Liver (tissue), 9 donors: ENCODE results near the gene GPS2. TPM values are rescaled to one million over a fixed set of nuclear protein-coding genes. Genes with fewer than 3 reads are reported as not detected.
A peak's percentile ranks its signal among the peaks of the same experiment; 100 is the strongest.

ENCODE experiments used
- DNase-seq: peaks from one replicate; pipeline ENCODE4 v3.0.0-alpha.2; 2017; ENCODE audit warnings: low spot score
- H3K27ac ChIP-seq, 2 donors: one replicate each; pipeline ENCODE4 v1.7.0; 2013; ENCODE audit warnings: inconsistent platforms in 2 of 2, low read length in 2 of 2, control low read depth in 1 of 2, low read depth in 1 of 2, mild to moderate bottlenecking in 1 of 2
- H3K27me3 ChIP-seq, 4 donors: one replicate each; pipeline versions ENCODE4 v1.6.1 to v1.7.0; 2013; ENCODE audit warnings: low read length in 3 of 4, inconsistent platforms in 1 of 4, mild to moderate bottlenecking in 1 of 4, moderate library complexity in 1 of 4; ENCODE audit not compliant: control insufficient read depth in 4 of 4, insufficient read depth in 4 of 4
- H3K36me3 ChIP-seq, 4 donors: one replicate each; pipeline versions ENCODE4 v1.6.1 to v1.7.0; 2013; ENCODE audit warnings: low read length in 3 of 4, mild to moderate bottlenecking in 3 of 4, low read depth in 1 of 4, moderate library complexity in 1 of 4; ENCODE audit not compliant: control insufficient read depth in 4 of 4, insufficient read depth in 3 of 4
- H3K4me1 ChIP-seq, 4 donors: one replicate each; pipeline versions ENCODE4 v1.6.1 to v1.7.0; 2013; ENCODE audit warnings: low read length in 3 of 4, mild to moderate bottlenecking in 3 of 4, moderate library complexity in 1 of 4; ENCODE audit not compliant: control insufficient read depth in 4 of 4, insufficient read depth in 4 of 4
- H3K4me3 ChIP-seq, 3 donors: one replicate each; pipeline versions ENCODE4 v1.6.1 to v1.7.0; 2013; ENCODE audit warnings: low read length in 3 of 3, control low read depth in 1 of 3, low read depth in 1 of 3, mild to moderate bottlenecking in 1 of 3
- H3K9ac ChIP-seq, 2 donors: one replicate each; pipeline ENCODE4 v1.7.0; 2013; ENCODE audit warnings: low read length in 2 of 2, mild to moderate bottlenecking in 2 of 2, moderate library complexity in 2 of 2, control low read depth in 1 of 2, low read depth in 1 of 2
- H3K9me3 ChIP-seq, 4 donors: one replicate each; pipeline versions ENCODE4 v1.6.1 to v1.7.0; 2013; ENCODE audit warnings: low read length in 3 of 4; ENCODE audit not compliant: control insufficient read depth in 4 of 4
- FOXA2 ChIP-seq: IDR thresholded peaks from 2 replicates; pipeline ENCODE4 v1.6.1; 2016; ENCODE audit warnings: antibody characterized with exemption
- HNF4A ChIP-seq, 2 donors: conservative IDR thresholded peaks; 2 replicates each; pipeline ENCODE4 v1.6.1; 2016; ENCODE audit warnings: antibody characterized with exemption in 2 of 2, mild to moderate bottlenecking in 2 of 2
- HNF4G ChIP-seq: IDR thresholded peaks from 2 replicates; pipeline ENCODE4 v1.6.1; 2016; ENCODE audit warnings: antibody characterized with exemption
- JUND ChIP-seq, 2 donors: IDR thresholded peaks; 2 replicates each; pipeline ENCODE4 v1.6.1; 2016; ENCODE audit warnings: antibody characterized with exemption in 2 of 2
- RAD21 ChIP-seq, 2 donors: IDR thresholded peaks; 2 replicates each; pipeline ENCODE4 v1.6.1; 2016; ENCODE audit warnings: antibody characterized with exemption in 2 of 2, mild to moderate bottlenecking in 2 of 2
- RXRA ChIP-seq, 2 donors: IDR thresholded peaks; 2 replicates each; pipeline ENCODE4 v1.6.1; 2017 to 2018; ENCODE audit warnings: antibody characterized with exemption in 2 of 2, mild to moderate bottlenecking in 1 of 2
- SP1 ChIP-seq: IDR thresholded peaks from 2 replicates; pipeline ENCODE4 v1.6.1; 2018; ENCODE audit warnings: antibody characterized with exemption, mild to moderate bottlenecking
- TAF1 ChIP-seq: conservative IDR thresholded peaks from 2 replicates; pipeline ENCODE4 v1.6.1; 2016; ENCODE audit warnings: antibody characterized with exemption, mild to moderate bottlenecking
- YY1 ChIP-seq: IDR thresholded peaks from 2 replicates; pipeline ENCODE4 v1.6.1; 2016; ENCODE audit warnings: antibody characterized with exemption, mild to moderate bottlenecking
- WGBS: extraction: QIAGEN DNeasy Blood & Tissue Kit; methylation state at CpG from one replicate; pipeline ENCODE4 v1.1.7; 2013; 5-methylcytosine and 5-hydroxymethylcytosine counted together
- polyA plus RNA-seq, 2 donors: library from polyadenylated mRNA; stranded (reverse) in 1 of 2; unstranded in 1 of 2; fragments of 200-250 nt in 1 of 2; fragments of >200 nt in 1 of 2; fragmentation: Nextera tagmentation in 1 of 2; extraction: Ambion mirVana in 1 of 2; gene quantifications; one replicate each; pipeline versions ENCODE4 v1.2.1 to v1.2.3, GENCODE V29; 2013 to 2015
- total RNA-seq, 2 donors: library from RNA; depleted of rRNA; stranded (reverse); fragments of >200 nt; gene quantifications; one replicate each; pipeline ENCODE4 v1.2.3, GENCODE V29; 2014
- TF ChIP-seq, protein P1 (sequence below): IDR thresholded peaks from 2 replicates; pipeline ENCODE4 v1.6.1; 2016; ENCODE audit warnings: antibody characterized with exemption
- TF ChIP-seq, protein P2 (sequence below): fragments of 150-350 bp; IDR thresholded peaks from 2 replicates; pipeline ENCODE4 v1.5.1; 2017; ENCODE audit warnings: improper control_type of control experiment, low read depth, low read length; ENCODE audit not compliant: missing input control
- TF ChIP-seq, protein P3 (sequence below): IDR thresholded peaks from 2 replicates; pipeline ENCODE4 v1.6.1; 2016; ENCODE audit warnings: antibody characterized with exemption
- donor health status: healthy.
- donor health status: healthy.
- donor health status: healthy.
- donor health status: healthy.
- donor health status: healthy.

Gene GPS2
- total and polyA plus RNA-seq, 4 donors: 20.8 to 43.1 (median 22.8) TPM

DNA sequence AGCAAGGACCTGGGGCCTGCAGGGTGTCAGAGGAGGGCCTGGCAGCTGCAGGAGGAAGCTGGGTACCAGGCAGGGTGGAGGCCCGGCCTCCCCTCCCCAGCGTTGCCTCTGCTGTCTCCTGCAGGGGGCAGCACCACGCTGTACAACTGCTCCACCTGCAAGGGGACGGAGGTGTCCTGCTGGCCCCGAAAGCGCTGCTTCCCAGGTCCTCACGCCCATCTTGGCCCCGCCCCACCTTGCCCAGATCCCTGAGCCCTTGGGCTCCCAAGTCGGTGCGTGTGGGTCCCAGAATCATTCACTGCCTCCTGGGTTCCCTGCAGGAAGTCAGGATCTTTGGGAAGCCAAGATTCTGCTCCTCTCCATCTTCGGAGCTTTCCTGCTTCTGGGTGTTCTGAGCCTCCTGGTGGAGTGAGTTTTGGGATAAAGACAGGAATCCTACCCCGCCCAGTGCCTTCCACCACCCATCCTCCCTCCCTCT, 41.0 kb upstream of the GPS2 start:
- Histone ChIP-seq H3K27me3 (no peaks in the 10 kb centered on the region), H3K36me3 (no peaks in the 10 kb centered on the region), H3K4me1 (peaks cover 4 to 18% (median 10%) of the 10 kb centered on the region in 4 donors), H3K4me3 (no peak overlapping the region), H3K9ac (no peak overlapping the region), H3K27ac (no peak overlapping the region), H3K9me3 (no peaks in the 10 kb centered on the region)
- 6% methylated on average over 12 of the region's 12 CpGs for WGBS
- TF ChIP-seq, protein P1, sequence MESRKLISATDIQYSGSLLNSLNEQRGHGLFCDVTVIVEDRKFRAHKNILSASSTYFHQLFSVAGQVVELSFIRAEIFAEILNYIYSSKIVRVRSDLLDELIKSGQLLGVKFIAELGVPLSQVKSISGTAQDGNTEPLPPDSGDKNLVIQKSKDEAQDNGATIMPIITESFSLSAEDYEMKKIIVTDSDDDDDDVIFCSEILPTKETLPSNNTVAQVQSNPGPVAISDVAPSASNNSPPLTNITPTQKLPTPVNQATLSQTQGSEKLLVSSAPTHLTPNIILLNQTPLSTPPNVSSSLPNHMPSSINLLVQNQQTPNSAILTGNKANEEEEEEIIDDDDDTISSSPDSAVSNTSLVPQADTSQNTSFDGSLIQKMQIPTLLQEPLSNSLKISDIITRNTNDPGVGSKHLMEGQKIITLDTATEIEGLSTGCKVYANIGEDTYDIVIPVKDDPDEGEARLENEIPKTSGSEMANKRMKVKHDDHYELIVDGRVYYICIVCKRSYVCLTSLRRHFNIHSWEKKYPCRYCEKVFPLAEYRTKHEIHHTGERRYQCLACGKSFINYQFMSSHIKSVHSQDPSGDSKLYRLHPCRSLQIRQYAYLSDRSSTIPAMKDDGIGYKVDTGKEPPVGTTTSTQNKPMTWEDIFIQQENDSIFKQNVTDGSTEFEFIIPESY: no peak
- peak; percentile 86 to 93 for TF ChIP-seq RAD21 (IDR thresholded peaks at IDR 0.05)
- TF ChIP-seq, protein P2, sequence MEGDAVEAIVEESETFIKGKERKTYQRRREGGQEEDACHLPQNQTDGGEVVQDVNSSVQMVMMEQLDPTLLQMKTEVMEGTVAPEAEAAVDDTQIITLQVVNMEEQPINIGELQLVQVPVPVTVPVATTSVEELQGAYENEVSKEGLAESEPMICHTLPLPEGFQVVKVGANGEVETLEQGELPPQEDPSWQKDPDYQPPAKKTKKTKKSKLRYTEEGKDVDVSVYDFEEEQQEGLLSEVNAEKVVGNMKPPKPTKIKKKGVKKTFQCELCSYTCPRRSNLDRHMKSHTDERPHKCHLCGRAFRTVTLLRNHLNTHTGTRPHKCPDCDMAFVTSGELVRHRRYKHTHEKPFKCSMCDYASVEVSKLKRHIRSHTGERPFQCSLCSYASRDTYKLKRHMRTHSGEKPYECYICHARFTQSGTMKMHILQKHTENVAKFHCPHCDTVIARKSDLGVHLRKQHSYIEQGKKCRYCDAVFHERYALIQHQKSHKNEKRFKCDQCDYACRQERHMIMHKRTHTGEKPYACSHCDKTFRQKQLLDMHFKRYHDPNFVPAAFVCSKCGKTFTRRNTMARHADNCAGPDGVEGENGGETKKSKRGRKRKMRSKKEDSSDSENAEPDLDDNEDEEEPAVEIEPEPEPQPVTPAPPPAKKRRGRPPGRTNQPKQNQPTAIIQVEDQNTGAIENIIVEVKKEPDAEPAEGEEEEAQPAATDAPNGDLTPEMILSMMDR: peak; percentile 83
- DNase-seq: peak; percentile 82

DNA sequence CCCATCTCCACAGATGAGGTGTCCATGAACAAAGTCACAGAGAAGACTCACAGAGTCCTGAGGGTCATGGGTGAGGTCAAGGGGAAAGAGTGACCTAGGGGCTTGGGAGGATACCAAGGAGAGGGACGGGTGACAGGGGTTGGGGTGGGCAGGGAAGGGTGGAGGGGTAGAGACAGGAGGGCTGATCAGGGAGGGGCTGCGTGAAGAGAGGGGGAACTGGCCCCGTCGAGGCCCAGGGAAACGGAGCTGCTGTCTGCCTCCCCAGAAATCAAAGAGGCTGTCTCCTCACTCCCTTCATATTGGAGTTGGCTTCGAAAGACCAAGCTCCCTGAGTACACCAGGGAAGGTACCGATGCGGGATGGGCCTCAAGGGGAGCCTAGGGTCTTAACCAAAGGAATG, 40.4 kb upstream of the GPS2 start:
- TF ChIP-seq TAF1 (no peak), YY1 (no peak)
- TF ChIP-seq, protein P2: no peak
- no peak for DNase-seq
- no peak overlapping the region for H3K27ac ChIP-seq
- WGBS: 78% methylated on average over 8 of the region's 8 CpGs
- H3K4me1 ChIP-seq: peaks cover 4 to 23% (median 10%) of the 10 kb centered on the region in 4 donors
- no peaks in the 10 kb centered on the region for H3K27me3 ChIP-seq
- no peaks in the 10 kb centered on the region for H3K36me3 ChIP-seq
- H3K9ac ChIP-seq: no peak overlapping the region
- no peaks in the 10 kb centered on the region for H3K9me3 ChIP-seq
- no peak overlapping the region for H3K4me3 ChIP-seq

DNA sequence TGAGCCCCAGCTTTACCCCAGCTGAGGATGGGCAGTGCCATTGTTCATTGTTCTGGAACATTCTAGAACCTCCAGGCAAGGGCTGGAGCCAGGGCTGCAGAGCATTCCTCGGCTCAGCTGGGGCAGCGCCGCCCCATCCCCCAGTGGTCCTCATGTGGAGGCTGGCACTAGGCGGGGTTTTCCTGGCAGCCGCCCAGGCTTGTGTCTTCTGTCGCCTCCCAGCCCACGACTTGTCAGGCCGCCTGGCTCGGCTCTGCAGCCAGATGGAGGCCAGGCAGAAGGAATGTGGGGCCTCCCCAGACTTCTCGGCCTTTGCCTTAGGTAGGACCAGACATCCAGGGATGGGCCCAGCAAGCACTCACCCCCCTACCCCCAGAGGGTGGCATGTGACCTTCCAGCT, 39.9 kb upstream of the GPS2 start, which contains the start of gene TMEM95:
TMEM95 (plus strand) TSS at position 104 of the 400 bp plus-strand sequence; CDS start at position 153, 49 bp downstream.
- Histone ChIP-seq H3K36me3 (no peaks in the 10 kb centered on the region), H3K4me3 (no peak within 1 kb of the TSS), H3K27me3 (no peaks in the 10 kb centered on the region), H3K9ac (no peak within 1 kb of the TSS), H3K9me3 (no peaks in the 10 kb centered on the region), H3K27ac (no peak within 1 kb of the TSS), H3K4me1 (peaks cover 4 to 27% (median 11%) of the 10 kb centered on the region in 4 donors)
- TF ChIP-seq RXRA (IDR thresholded peaks at IDR 0.05) (no peak), JUND (IDR thresholded peaks at IDR 0.05) (no peak), FOXA2 (no peak), YY1 (no peak), SP1 (no peak), HNF4G (no peak), HNF4A (conservative IDR thresholded peaks at IDR 0.05) (no peak)
- TF ChIP-seq, protein P1: no peak
- TF ChIP-seq, protein P2: no peak
- TF ChIP-seq, protein P3, sequence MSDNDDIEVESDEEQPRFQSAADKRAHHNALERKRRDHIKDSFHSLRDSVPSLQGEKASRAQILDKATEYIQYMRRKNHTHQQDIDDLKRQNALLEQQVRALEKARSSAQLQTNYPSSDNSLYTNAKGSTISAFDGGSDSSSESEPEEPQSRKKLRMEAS: no peak
- 81% methylated on average over 10 of the region's 10 CpGs for WGBS
- DNase-seq: no peak
